HCT116 (cell line): ENCODE results near the gene AAK1. TPM values are rescaled to one million over a fixed set of nuclear protein-coding genes. Genes with fewer than 3 reads are reported as not detected.

Source experiments
- ATAC-seq: fragments of 200-7000 bp; cut with Tn5 transposase; 2 replicates; pipeline ENCODE4 v1.9.1; 2020; ENCODE audit warnings: mild to moderate bottlenecking, moderate library complexity
- BruUV-seq: library from RNA; stranded (reverse); fragments of 400-500 nt; replicated peaks from 2 replicates; lab custom pipeline; 2021; lab: Mats Ljungman, UMichigan
- CTCF ChIA-PET: fragments of 300-600 bp; sonication (Branson Sonifier 250); formaldehyde crosslinking; loops from one replicate; lab custom pipeline; 2021; ENCODE audit warnings: antibody characterized with exemption; lab: Charles Lee
- POLR2A ChIA-PET: fragments of 300-600, 350-600 bp; sonication (Branson Sonifier 250); formaldehyde crosslinking; loops from one replicate; lab custom pipeline; 2021; ENCODE audit warnings: antibody characterized with exemption; lab: Charles Lee
- RAD21 ChIA-PET, 2 experiments: fragments of 300-600 bp; sonication (Branson Sonifier 250); formaldehyde crosslinking; loops; one replicate each; lab custom pipeline; 2023; ENCODE audit warnings: low total read pairs in 2 of 2; ENCODE audit not compliant: uncharacterized antibody in 2 of 2, unreplicated experiment in 2 of 2, low non-redundant PET in 1 of 2; lab: Charles Lee
- DNase-seq: peaks from one replicate; pipeline ENCODE4 v3.0.0-alpha.2; 2010; ENCODE audit warnings: low read depth, low spot score
- H2AFZ ChIP-seq: fragments of 200-600 bp; shearing (Covaris generic), sonication (generic); 2 replicates; pipeline ENCODE4 v1.6.1; 2017; ENCODE audit warnings: low read depth, mixed run types, mixed read lengths, antibody characterized with exemption, low read length; ENCODE audit not compliant: poor library complexity, severe bottlenecking
- H3K27ac ChIP-seq: 2 replicates; pipeline ENCODE4 v1.5.1; 2012; ENCODE audit warnings: low read depth, low read length
- H3K27me3 ChIP-seq: fragments of 200-600 bp; sonication (generic); 2 replicates; pipeline ENCODE4 v1.6.1; 2016; ENCODE audit warnings: mixed run types, low read length, mixed read lengths; ENCODE audit not compliant: insufficient read depth
- H3K36me3 ChIP-seq, 2 experiments: fragments of 200-500 bp in 1 of 2; fragments of 200-600 bp in 1 of 2; sonication (Bioruptor generic) in 1 of 2; sonication (generic) in 1 of 2; 2 replicates each; pipeline versions ENCODE4 v1.5.1 to v1.6.1; 2014 to 2016; ENCODE audit warnings: low read length in 2 of 2, inconsistent platforms in 1 of 2, mixed read lengths in 1 of 2, mixed run types in 1 of 2; ENCODE audit not compliant: insufficient read depth in 2 of 2, control insufficient read depth in 1 of 2
- H3K4me1 ChIP-seq, 2 experiments: fragments of 200-600 bp in 1 of 2; sonication (generic) in 1 of 2; 2 replicates each; pipeline versions ENCODE4 v1.5.1 to v1.6.1; 2012 to 2017; ENCODE audit warnings: low read length in 2 of 2, inconsistent platforms in 1 of 2, mild to moderate bottlenecking in 1 of 2, mixed read lengths in 1 of 2, mixed run types in 1 of 2, moderate library complexity in 1 of 2; ENCODE audit not compliant: insufficient read depth in 2 of 2, control insufficient read depth in 1 of 2
- H3K4me2 ChIP-seq: fragments of 200-600 bp; sonication (generic); 2 replicates; pipeline ENCODE4 v1.6.1; 2017; ENCODE audit warnings: mixed run types, low read length, mixed read lengths
- H3K4me3 ChIP-seq, 2 experiments: fragments of 200-600 bp in 1 of 2; sonication (generic) in 1 of 2; replicated peaks in 1 of 2; 2 replicates each; pipeline ENCODE4 v1.5.1; 2011 to 2016; ENCODE audit warnings: low read length in 2 of 2, control low read depth in 1 of 2, low read depth in 1 of 2, mild to moderate bottlenecking in 1 of 2, mixed read lengths in 1 of 2, mixed run types in 1 of 2
- H3K79me2 ChIP-seq: fragments of 200-600 bp; sonication (generic); 2 replicates; pipeline ENCODE4 v1.6.1; 2017; ENCODE audit warnings: mild to moderate bottlenecking, mixed run types, low read length, moderate library complexity, mixed read lengths; ENCODE audit not compliant: insufficient read depth
- H3K9ac ChIP-seq: fragments of 200-600 bp; sonication (generic); 2 replicates; pipeline ENCODE4 v1.6.1; 2016; ENCODE audit warnings: low read length, mixed read lengths
- H3K9me2 ChIP-seq: fragments of 200-600 bp; sonication (generic), shearing (Covaris generic); 2 replicates; pipeline ENCODE4 v1.6.1; 2017; ENCODE audit warnings: mixed run types, mild to moderate bottlenecking, moderate library complexity; ENCODE audit not compliant: insufficient read depth
- H3K9me3 ChIP-seq, 2 experiments: fragments of 200-500 bp in 1 of 2; fragments of 200-600 bp in 1 of 2; sonication (Bioruptor generic) in 1 of 2; sonication (generic) in 1 of 2; 2 replicates each; pipeline ENCODE4 v1.6.1; 2014 to 2017; ENCODE audit warnings: low read length in 2 of 2, mixed read lengths in 2 of 2, inconsistent platforms in 1 of 2, low read depth in 1 of 2, mild to moderate bottlenecking in 1 of 2, mixed run types in 1 of 2, moderate library complexity in 1 of 2; ENCODE audit not compliant: control insufficient read depth in 1 of 2, insufficient read depth in 1 of 2
- H4K20me1 ChIP-seq: fragments of 200-600 bp; sonication (generic), shearing (Covaris generic); 2 replicates; pipeline ENCODE4 v1.6.1; 2017; ENCODE audit warnings: mixed run types, mild to moderate bottlenecking, moderate library complexity; ENCODE audit not compliant: insufficient read depth
- CBX3 ChIP-seq: IDR thresholded peaks from 2 replicates; pipeline ENCODE4 v1.6.1; 2012; ENCODE audit warnings: low read depth
- CEBPB ChIP-seq: IDR thresholded peaks from 2 replicates; pipeline ENCODE4 v1.6.1; 2012; ENCODE audit warnings: low read depth
- ELF1 ChIP-seq: IDR thresholded peaks from 2 replicates; pipeline ENCODE4 v1.6.1; 2012; ENCODE audit warnings: low read depth, borderline replicate concordance
- EZH2 ChIP-seq: fragments of 200-600 bp; sonication (generic); IDR thresholded peaks from 2 replicates; pipeline ENCODE4 v1.6.1; 2017; ENCODE audit warnings: antibody characterized with exemption, mixed run types
- EZH2phosphoT487 ChIP-seq: fragments of 200-600 bp; IDR thresholded peaks from 2 replicates; pipeline ENCODE4 v1.6.1; 2018; ENCODE audit warnings: antibody characterized with exemption, borderline replicate concordance
- FOSL1 ChIP-seq: IDR thresholded peaks from 2 replicates; pipeline ENCODE4 v1.6.1; 2012; ENCODE audit warnings: low read depth
- JUND ChIP-seq: IDR thresholded peaks from 2 replicates; pipeline ENCODE4 v1.6.1; 2012
- POLR2AphosphoS5 ChIP-seq: IDR thresholded peaks from 2 replicates; pipeline ENCODE4 v1.6.1; 2011; ENCODE audit warnings: mild to moderate bottlenecking, low read depth, low read length, moderate library complexity
- SIN3A ChIP-seq: IDR thresholded peaks from 2 replicates; pipeline ENCODE4 v1.6.1; 2012; ENCODE audit warnings: low read depth
- SP1 ChIP-seq: IDR thresholded peaks from 2 replicates; pipeline ENCODE4 v1.6.1; 2012; ENCODE audit warnings: low read depth
- SRF ChIP-seq: IDR thresholded peaks from 2 replicates; pipeline ENCODE4 v1.6.1; 2012; ENCODE audit warnings: low read depth
- ZFX ChIP-seq: fragments of 450-650 bp; IDR thresholded peaks from 2 replicates; pipeline ENCODE4 v1.6.1; 2017
- ZNF274 ChIP-seq: fragments of 200-500 bp; sonication (Bioruptor generic); IDR thresholded peaks from 2 replicates; pipeline ENCODE4 v1.6.1; 2014; ENCODE audit warnings: mild to moderate bottlenecking, low read depth, low read length, inconsistent platforms
- intact Hi-C: fragments of 100-400 bp; cut with micrococcal nuclease; formaldehyde crosslinking; loops from 2 replicates; pipeline ENCODE4 v1.10.0; 2022
- total RNA-seq: library from RNA; stranded (reverse); gene quantifications from one replicate; pipeline ENCODE4 v1.2.1, GENCODE V29; 2021; ENCODE audit not compliant: unreplicated experiment
- TF ChIP-seq, protein P1 (sequence below): IDR thresholded peaks from 2 replicates; pipeline ENCODE4 v1.6.1; 2012
- TF ChIP-seq, protein P2 (sequence below): IDR thresholded peaks from 2 replicates; pipeline ENCODE4 v1.6.1; 2011; ENCODE audit warnings: mild to moderate bottlenecking, low read length, moderate library complexity; ENCODE audit not compliant: insufficient replicate concordance; ENCODE audit errors: extremely low read depth
- TF ChIP-seq, protein P3 (sequence below): IDR thresholded peaks from 2 replicates; pipeline ENCODE4 v1.6.1; 2012

Gene AAK1
- total RNA-seq, 1 experiment from 2014 or later: 32.0 TPM

DNA sequence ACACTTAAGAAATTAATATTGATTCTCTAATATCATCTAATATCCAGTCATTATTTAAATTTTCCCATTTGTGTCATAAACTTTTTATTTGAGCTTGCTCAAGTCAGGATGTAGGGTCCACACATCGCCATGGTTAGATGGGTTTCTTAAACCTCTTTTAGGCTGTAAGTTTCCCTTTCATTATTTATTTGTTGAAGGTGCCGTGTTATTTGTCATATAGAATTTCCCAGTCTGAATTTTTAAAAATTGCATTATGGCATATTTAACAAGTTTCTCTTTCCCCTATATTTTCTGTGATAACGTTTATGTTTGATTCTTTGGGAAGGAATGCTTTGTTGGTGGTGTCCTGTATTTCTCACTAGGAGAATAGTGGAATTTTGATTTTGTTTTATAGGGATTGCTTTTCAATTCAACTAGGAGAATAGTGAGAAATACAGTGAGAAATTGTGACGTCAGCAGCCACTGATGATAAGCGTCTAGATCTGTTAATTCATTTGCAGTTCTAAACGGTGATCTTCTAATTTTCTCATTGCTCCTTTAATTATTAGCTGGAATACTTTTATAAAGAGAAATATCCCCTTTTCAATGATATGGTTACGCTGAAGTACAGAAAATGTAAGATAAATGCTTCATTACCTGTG is 44.6 kb upstream of the AAK1 start:
- intact Hi-C loops: no loop called here
- POLR2A ChIA-PET: no interaction called here
- no TSS peak for BruUV-seq

DNA sequence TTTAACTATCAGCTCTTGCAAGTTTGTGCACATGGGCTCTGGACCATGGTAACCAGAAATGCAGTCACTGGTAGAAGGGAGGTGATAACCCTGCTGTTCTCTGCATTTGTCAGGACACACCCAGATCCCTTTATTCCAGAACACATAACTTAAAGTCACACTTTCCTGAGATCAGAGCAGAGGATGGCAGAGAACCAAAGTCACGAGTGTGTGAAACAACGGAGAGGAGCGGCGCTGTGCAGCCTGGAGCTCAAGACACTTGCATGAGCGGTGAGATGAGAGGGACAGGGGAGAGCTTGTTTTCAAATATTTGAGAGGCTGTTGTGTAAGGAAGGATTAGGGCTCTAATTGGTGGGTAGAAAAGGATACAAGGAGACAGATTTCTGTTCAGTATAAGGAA is 43.3 kb upstream of the AAK1 start:
- POLR2A ChIA-PET: no interaction called here
- Histone ChIP-seq H3K9me3 (no peaks in the 10 kb centered on the region), H3K27ac (no peak overlapping the region), H3K79me2 (no peaks in the 10 kb centered on the region), H3K9ac (no peak overlapping the region), H3K4me1 (peaks cover 9 to 17% of the 10 kb centered on the region in 2 experiments), H3K4me2 (no peak overlapping the region), H2AFZ (no peak overlapping the region), H3K9me2 (no peaks in the 10 kb centered on the region), H4K20me1 (no peaks in the 10 kb centered on the region), H3K36me3 (no peaks in the 10 kb centered on the region), H3K27me3 (no peaks in the 10 kb centered on the region), H3K4me3 (no peak overlapping the region)
- BruUV-seq: no TSS peak
- ATAC-seq: no peak
- RAD21 ChIA-PET: no interaction called here
- CTCF ChIA-PET: interaction anchor here (0.6 to 0.9 kb wide), 2 partner anchors 8 to 674 kb away, joined by 3 read pairs; partner anchors contain the start of gene ANTXR1
- DNase-seq: no peak
- intact Hi-C loops: no loop called here
- TF ChIP-seq EZH2 (no peak), SIN3A (no peak), ELF1 (no peak), EZH2phosphoT487 (no peak), ZFX (no peak), FOSL1 (no peak), POLR2AphosphoS5 (no peak), JUND (no peak), CEBPB (no peak), SP1 (no peak), CBX3 (no peak)
- TF ChIP-seq, protein P1, sequence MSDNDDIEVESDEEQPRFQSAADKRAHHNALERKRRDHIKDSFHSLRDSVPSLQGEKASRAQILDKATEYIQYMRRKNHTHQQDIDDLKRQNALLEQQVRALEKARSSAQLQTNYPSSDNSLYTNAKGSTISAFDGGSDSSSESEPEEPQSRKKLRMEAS: no peak
- TF ChIP-seq, protein P2, sequence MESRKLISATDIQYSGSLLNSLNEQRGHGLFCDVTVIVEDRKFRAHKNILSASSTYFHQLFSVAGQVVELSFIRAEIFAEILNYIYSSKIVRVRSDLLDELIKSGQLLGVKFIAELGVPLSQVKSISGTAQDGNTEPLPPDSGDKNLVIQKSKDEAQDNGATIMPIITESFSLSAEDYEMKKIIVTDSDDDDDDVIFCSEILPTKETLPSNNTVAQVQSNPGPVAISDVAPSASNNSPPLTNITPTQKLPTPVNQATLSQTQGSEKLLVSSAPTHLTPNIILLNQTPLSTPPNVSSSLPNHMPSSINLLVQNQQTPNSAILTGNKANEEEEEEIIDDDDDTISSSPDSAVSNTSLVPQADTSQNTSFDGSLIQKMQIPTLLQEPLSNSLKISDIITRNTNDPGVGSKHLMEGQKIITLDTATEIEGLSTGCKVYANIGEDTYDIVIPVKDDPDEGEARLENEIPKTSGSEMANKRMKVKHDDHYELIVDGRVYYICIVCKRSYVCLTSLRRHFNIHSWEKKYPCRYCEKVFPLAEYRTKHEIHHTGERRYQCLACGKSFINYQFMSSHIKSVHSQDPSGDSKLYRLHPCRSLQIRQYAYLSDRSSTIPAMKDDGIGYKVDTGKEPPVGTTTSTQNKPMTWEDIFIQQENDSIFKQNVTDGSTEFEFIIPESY: no peak

More for the DNA sequence above, 44.6 kb upstream of the AAK1 start:
- ChIA-PET CTCF (no interaction called here), RAD21 (no interaction called here)
- Histone ChIP-seq H3K4me2 (no peak overlapping the region), H4K20me1 (no peaks in the 10 kb centered on the region), H3K79me2 (no peaks in the 10 kb centered on the region), H3K9ac (no peak overlapping the region), H3K4me1 (peaks cover 8 to 18% of the 10 kb centered on the region in 2 experiments), H3K4me3 (no peak overlapping the region), H3K27me3 (no peaks in the 10 kb centered on the region), H3K9me3 (no peaks in the 10 kb centered on the region), H3K36me3 (no peaks in the 10 kb centered on the region), H3K27ac (no peak overlapping the region), H3K9me2 (no peaks in the 10 kb centered on the region), H2AFZ (no peak overlapping the region)
- ATAC-seq: no peak
- no peak for TF ChIP-seq SRF
- TF ChIP-seq, protein P3, sequence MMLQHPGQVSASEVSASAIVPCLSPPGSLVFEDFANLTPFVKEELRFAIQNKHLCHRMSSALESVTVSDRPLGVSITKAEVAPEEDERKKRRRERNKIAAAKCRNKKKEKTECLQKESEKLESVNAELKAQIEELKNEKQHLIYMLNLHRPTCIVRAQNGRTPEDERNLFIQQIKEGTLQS: no peak
- TF ChIP-seq, protein P2: no peak
- no peak for TF ChIP-seq SP1
- no peak for TF ChIP-seq EZH2
- no peak for TF ChIP-seq SIN3A
- no peak for TF ChIP-seq ZNF274
- TF ChIP-seq CBX3: no peak
- no peak for DNase-seq
